HEK293 (cell line): ENCODE results near the gene DIDO1.
A peak's percentile ranks its signal among the peaks of the same experiment; 100 is the strongest.

ENCODE experiments used
- CTCF ChIA-PET: fragments of 350-600 bp; formaldehyde crosslinking; extraction: SDS; loops from one replicate; lab custom pipeline; 2021; ENCODE audit warnings: antibody characterized with exemption; lab: Yijun Ruan, JAX
- POLR2A ChIA-PET: fragments of 300-600 bp; formaldehyde crosslinking; extraction: SDS; loops from one replicate; lab custom pipeline; 2020; ENCODE audit warnings: antibody characterized with exemption, inconsistent platforms; lab: Yijun Ruan, JAX
- H3K27ac ChIP-seq: fragments of 200-500 bp; sonication (Bioruptor generic); 2 replicates; pipeline ENCODE4 v1.5.1; 2014; ENCODE audit warnings: low read depth, low read length, control low read depth, inconsistent platforms; ENCODE audit errors: extremely low read depth
- H3K36me3 ChIP-seq, 2 experiments: fragments of 200-500 bp in 1 of 2; sonication (Bioruptor generic) in 1 of 2; 1 replicate in 1 of 2; 2 replicates in 1 of 2; pipeline ENCODE4 v1.5.1; 2014 to 2017; ENCODE audit warnings: inconsistent platforms in 2 of 2, low read length in 2 of 2; ENCODE audit not compliant: control insufficient read depth in 2 of 2, insufficient read depth in 1 of 2
- H3K4me1 ChIP-seq: fragments of 200-500 bp; sonication (Bioruptor generic); 2 replicates; pipeline ENCODE4 v1.5.1; 2014; ENCODE audit warnings: mild to moderate bottlenecking, low read length, inconsistent platforms; ENCODE audit not compliant: control insufficient read depth, insufficient read depth
- H3K4me3 ChIP-seq: 2 replicates; pipeline ENCODE4 v1.5.1; 2011; ENCODE audit warnings: low read depth, mild to moderate bottlenecking, control low read depth, low read length, moderate library complexity
- H3K9me3 ChIP-seq: fragments of 200-500 bp; sonication (Bioruptor generic); 2 replicates; pipeline ENCODE4 v1.5.1; 2014; ENCODE audit warnings: low read depth, low read length, inconsistent platforms; ENCODE audit not compliant: control insufficient read depth, insufficient read depth
- BCL11A ChIP-seq: fragments of 450-650 bp; formaldehyde crosslinking; IDR thresholded peaks from 2 replicates; pipeline ENCODE4 v1.5.1; 2016; ENCODE audit warnings: low read depth, missing biosample characterization, missing genetic modification characterization
- CTCF ChIP-seq: fragments of 450-650 bp; formaldehyde crosslinking; IDR thresholded peaks from 2 replicates; pipeline ENCODE4 v1.5.1; 2016; ENCODE audit warnings: missing biosample characterization, missing genetic modification characterization
- HIC1 ChIP-seq: fragments of 450-650 bp; formaldehyde crosslinking; IDR thresholded peaks from 2 replicates; pipeline ENCODE4 v1.5.1; 2016; ENCODE audit warnings: missing biosample characterization, missing genetic modification characterization
- KLF8 ChIP-seq: fragments of 450-650 bp; formaldehyde crosslinking; IDR thresholded peaks from 2 replicates; pipeline ENCODE4 v1.5.1; 2016; ENCODE audit warnings: missing biosample characterization, missing genetic modification characterization
- REST ChIP-seq: fragments of 450-650 bp; formaldehyde crosslinking; IDR thresholded peaks from 2 replicates; pipeline ENCODE4 v1.5.1; 2016; ENCODE audit warnings: missing biosample characterization, missing genetic modification characterization
- SP2 ChIP-seq: fragments of 450-650 bp; formaldehyde crosslinking; IDR thresholded peaks from 2 replicates; pipeline ENCODE4 v1.5.1; 2016; ENCODE audit warnings: missing biosample characterization, missing genetic modification characterization
- SP3 ChIP-seq: fragments of 450-650 bp; formaldehyde crosslinking; IDR thresholded peaks from 2 replicates; pipeline ENCODE4 v1.5.1; 2016; ENCODE audit warnings: missing biosample characterization, missing genetic modification characterization
- ZBTB17 ChIP-seq: fragments of 450-650 bp; formaldehyde crosslinking; IDR thresholded peaks from 2 replicates; pipeline ENCODE4 v1.5.1; 2016; ENCODE audit warnings: missing biosample characterization, missing genetic modification characterization
- ZBTB20 ChIP-seq: fragments of 450-650 bp; formaldehyde crosslinking; IDR thresholded peaks from 2 replicates; pipeline ENCODE4 v1.5.1; 2016; ENCODE audit warnings: missing biosample characterization, missing genetic modification characterization
- ZBTB26 ChIP-seq: fragments of 450-650 bp; formaldehyde crosslinking; optimal IDR thresholded peaks from 2 replicates; pipeline ENCODE3; 2016; ENCODE audit warnings: missing biosample characterization, mild to moderate bottlenecking, missing genetic modification characterization
- ZFP37 ChIP-seq: fragments of 450-650 bp; formaldehyde crosslinking; IDR thresholded peaks from 2 replicates; pipeline ENCODE4 v1.5.1; 2016; ENCODE audit warnings: missing biosample characterization, missing genetic modification characterization
- ZNF280C ChIP-seq: fragments of 450-650 bp; formaldehyde crosslinking; IDR thresholded peaks from 2 replicates; pipeline ENCODE4 v1.5.1; 2016; ENCODE audit warnings: missing biosample characterization, missing genetic modification characterization
- ZNF335 ChIP-seq: fragments of 450-650 bp; formaldehyde crosslinking; conservative IDR thresholded peaks from 2 replicates; pipeline ENCODE4 v1.5.1; 2016; ENCODE audit warnings: missing biosample characterization, missing genetic modification characterization
- ZNF341 ChIP-seq: fragments of 450-650 bp; formaldehyde crosslinking; IDR thresholded peaks from 2 replicates; pipeline ENCODE4; 2016; ENCODE audit warnings: low read depth, missing biosample characterization, missing genetic modification characterization
- ZNF561 ChIP-seq: fragments of 450-650 bp; IDR thresholded peaks from 2 replicates; pipeline ENCODE4 v1.5.1; 2018; ENCODE audit warnings: missing biosample characterization, missing genetic modification characterization, borderline replicate concordance
- ZNF600 ChIP-seq: fragments of 450-650 bp; formaldehyde crosslinking; IDR thresholded peaks from 2 replicates; pipeline ENCODE4 v1.5.1; 2016; ENCODE audit warnings: missing biosample characterization, missing genetic modification characterization
- ZNF747 ChIP-seq: fragments of 450-650 bp; formaldehyde crosslinking; IDR thresholded peaks from 2 replicates; pipeline ENCODE4 v1.5.1; 2016; ENCODE audit warnings: missing biosample characterization, missing genetic modification characterization

DIDO1 gene

GRCh38 chr20:62861726-62862336 lies 64.5 kb downstream of the DIDO1 start, which contains the start of gene TCFL5 (continued):
- TF ChIP-seq REST (tag by site-specific recombination), result no peak

GRCh38 chr20:62860924-62861691 lies 65.2 kb downstream of the DIDO1 start:
- Histone ChIP-seq H3K9me3 (no peaks in the 10 kb centered on the region), H3K4me3 (peak overlapping the region; percentile 61), H3K36me3 (peaks cover 0 to 28% of the 10 kb centered on the region in 2 experiments; a peak in 2 of 3 replicates), H3K4me1 (no peaks in the 10 kb centered on the region), H3K27ac (peak overlapping the region; percentile 74; the same call in 1 of the 2 replicates)
- POLR2A ChIA-PET, result interaction anchor here (0.6 to 1.3 kb wide), 6 partner anchors 11 to 67 kb away, joined by 3 to 7 read pairs (median 4); partner anchors contain the start of gene MRGBP
- peak; percentile 6 for TF ChIP-seq ZBTB26
- TF ChIP-seq HIC1 (tag by site-specific recombination), result no peak
- CTCF ChIA-PET, result interaction anchor here (1.4 kb wide), 1 partner anchor 38 kb away, joined by 7 read pairs; no protein-coding TSS in a partner anchor

GRCh38 chr20:62860391-62860923 lies 65.8 kb downstream of the DIDO1 start:
- Histone ChIP-seq H3K27ac (peak overlapping the region; percentile 74; the same call in 1 of the 2 replicates), H3K36me3 (peaks cover 1 to 34% of the 10 kb centered on the region in 2 experiments; a peak in 2 of 3 replicates), H3K9me3 (no peaks in the 10 kb centered on the region), H3K4me3 (peak overlapping the region; percentile 61), H3K4me1 (no peaks in the 10 kb centered on the region)
- CTCF ChIA-PET, result interaction anchor here (1.2 to 1.4 kb wide), 2 partner anchors 19 to 38 kb away, joined by 5 to 7 read pairs; no protein-coding TSS in a partner anchor
- POLR2A ChIA-PET, result no interaction called here
- TF ChIP-seq ZNF341 (0 out of 2 replicates have a peak, but pooled peaks have one; percentile 24), ZNF280C (tag by site-specific recombination) (no peak), SP3 (peak; percentile 65), CTCF (tag by site-specific recombination) (peak; percentile 80), BCL11A (tag by site-specific recombination) (no peak), ZBTB20 (peak; percentile 89), KLF8 (tag by site-specific recombination) (peak; percentile 28; the same call in 1 of the 2 replicates), ZNF335 (tag by site-specific recombination) (peak; percentile 26; the same call in 1 of the 2 replicates), ZFP37 (tag by site-specific recombination) (peak; percentile 64; the same call in 1 of the 2 replicates), ZNF747 (tag by site-specific recombination) (no peak), SP2 (tag by site-specific recombination) (peak; percentile 37), ZNF561 (tag by site-specific recombination) (peak; percentile 69; the same call in 1 of the 2 replicates), ZBTB17 (tag by site-specific recombination) (peak; percentile 30; the same call in 1 of the 2 replicates), ZNF600 (tag by site-specific recombination) (peak; percentile 55; the same call in 1 of the 2 replicates)
